Endothelial cell (in vitro differentiated cells): ENCODE measurements around the gene TAGLN2. TPM values are rescaled to one million over a fixed set of nuclear protein-coding genes. Genes with fewer than 3 reads are reported as not detected.
A peak's percentile ranks its signal among the peaks of the same experiment; 100 is the strongest.

Experiments
- DNase-seq: peaks from one replicate; pipeline ENCODE4 v3.0.0; 2021; ENCODE audit warnings: low spot score
- H3K27ac Mint-ChIP-seq: one replicate; pipeline ENCODE4 v1.8.0; 2021; ENCODE audit warnings: mixed read lengths, inconsistent platforms; ENCODE audit not compliant: unreplicated experiment
- H3K27me3 Mint-ChIP-seq: one replicate; pipeline ENCODE4 v1.8.0; 2021; ENCODE audit warnings: mild to moderate bottlenecking, moderate library complexity, mixed read lengths, inconsistent platforms; ENCODE audit not compliant: unreplicated experiment
- H3K36me3 Mint-ChIP-seq: one replicate; pipeline ENCODE4 v1.8.0; 2021; ENCODE audit warnings: mild to moderate bottlenecking, low read depth, mixed read lengths, inconsistent platforms; ENCODE audit not compliant: unreplicated experiment
- H3K4me1 Mint-ChIP-seq: one replicate; pipeline ENCODE4 v1.8.0; 2021; ENCODE audit warnings: mild to moderate bottlenecking, mixed read lengths, inconsistent platforms; ENCODE audit not compliant: unreplicated experiment
- H3K4me3 Mint-ChIP-seq: one replicate; pipeline ENCODE4 v1.8.0; 2021; ENCODE audit warnings: mild to moderate bottlenecking, mixed read lengths, inconsistent platforms; ENCODE audit not compliant: unreplicated experiment
- H3K9me3 Mint-ChIP-seq: one replicate; pipeline ENCODE4 v1.8.0; 2021; ENCODE audit warnings: mixed read lengths, inconsistent platforms; ENCODE audit not compliant: unreplicated experiment
- CTCF ChIP-seq: fragments of 200-600 bp; sonication (generic); IDR thresholded peaks from one replicate; pipeline ENCODE4 v1.5.0; 2021; ENCODE audit warnings: antibody characterized with exemption; ENCODE audit not compliant: unreplicated experiment
- total RNA-seq: library from RNA; stranded (reverse); fragmentation: NEBNext Ultra II Directional; extraction: Animal tissue kit (Norgen Biotek cat#: 25700); gene quantifications from one replicate; pipeline ENCODE4 v1.2.1, GENCODE V29; 2021; ENCODE audit not compliant: unreplicated experiment

The TAGLN2 gene
- total RNA-seq, 1 donor from 2014 or later: 95.2 TPM

GRCh38 chr1:159945483-159946241, 20.4 kb upstream of the TAGLN2 start, which contains the start of gene IGSF9:
Gene IGSF9 (minus strand): TSS chr1:159945613. CDS start chr1:159943454, 2,159 bp downstream.
- peak; percentile 88 for DNase-seq
- Mint-ChIP-seq H3K4me1 (peaks cover 7% of the 10 kb centered on the region), H3K27me3 (peaks cover 12% of the 10 kb centered on the region), H3K27ac (peak within 1 kb of the TSS; percentile 36), H3K9me3 (no peaks in the 10 kb centered on the region), H3K4me3 (peak within 1 kb of the TSS; percentile 89), H3K36me3 (no peaks in the 10 kb centered on the region)
- peak; percentile 29 for TF ChIP-seq CTCF

- no peaks in the 10 kb centered on the region for H3K9me3 Mint-ChIP-seq
- H3K36me3 Mint-ChIP-seq: no peaks in the 10 kb centered on the region
- no peak for DNase-seq
- peak overlapping the region; percentile 13 for H3K27ac Mint-ChIP-seq
- peaks cover 7% of the 10 kb centered on the region for H3K4me1 Mint-ChIP-seq
- TF ChIP-seq CTCF: no peak
- peaks cover 13% of the 10 kb centered on the region for H3K27me3 Mint-ChIP-seq
- peak overlapping the region; percentile 89 for H3K4me3 Mint-ChIP-seq
These were observed 19.5 kb upstream of the TAGLN2 start for GRCh38 chr1:159944623-159945455.

- Mint-ChIP-seq H3K27me3 (peaks cover 14% of the 10 kb centered on the region), H3K4me3 (no peak overlapping the region), H3K36me3 (no peaks in the 10 kb centered on the region), H3K4me1 (peaks cover 7% of the 10 kb centered on the region), H3K27ac (no peak overlapping the region), H3K9me3 (no peaks in the 10 kb centered on the region)
- TF ChIP-seq CTCF: no peak
- DNase-seq: no peak
These were observed 18.8 kb upstream of the TAGLN2 start for GRCh38 chr1:159943908-159944622.

GRCh38 chr1:159943278-159943640, 18.0 kb upstream of the TAGLN2 start:
- H3K4me3 Mint-ChIP-seq: no peak overlapping the region
- DNase-seq: no peak

More at GRCh38 chr1:159943278-159943640, 18.0 kb upstream of the TAGLN2 start:
- Mint-ChIP-seq H3K4me1 (peaks cover 7% of the 10 kb centered on the region), H3K27ac (no peak overlapping the region), H3K9me3 (no peaks in the 10 kb centered on the region), H3K36me3 (no peaks in the 10 kb centered on the region), H3K27me3 (peaks cover 14% of the 10 kb centered on the region)
- no peak for TF ChIP-seq CTCF
